ENCODE results near the gene PNPLA1. TPM values are rescaled to one million over a fixed set of nuclear protein-coding genes. Genes with fewer than 3 reads are reported as not detected.

The PNPLA1 gene
- total RNA-seq, 1 experiment from 2014 or later, result 0.10 TPM

- H3K4me1 ChIP-seq (ENCODE audit: control insufficient read depth in 1 of 2, insufficient read depth in 2 of 2, low read length in 2 of 2), result peaks cover 0 to 10% of the 10 kb centered on the region in 2 experiments; a peak in 1 of 4 replicates
- intact Hi-C loops (cut with micrococcal nuclease), result no loop called here
- H3K4me3 ChIP-seq (replicated peaks in 1 of 2; ENCODE audit: low read depth in 1 of 2, low read length in 2 of 2), result no peak overlapping the region
- DNase-seq (ENCODE audit: low read depth, low spot score) (no peak), ATAC-seq (no peak)
- H3K79me2 ChIP-seq (ENCODE audit: insufficient read depth, low read length), result no peaks in the 10 kb centered on the region
- peaks cover 0 to 5% of the 10 kb centered on the region in 2 experiments; a peak in 1 of 4 replicates for H3K9me3 ChIP-seq (ENCODE audit: control insufficient read depth in 1 of 2, insufficient read depth in 1 of 2, low read depth in 1 of 2, low read length in 2 of 2)
- ChIA-PET CTCF (interaction anchor here (1.7 kb wide), 1 partner anchor 9 kb away, joined by 6 read pairs; no protein-coding TSS in a partner anchor), RAD21 (ENCODE audit: low non-redundant PET in 1 of 2, low total read pairs in 2 of 2, uncharacterized antibody in 2 of 2, unreplicated experiment in 2 of 2) (no interaction called here), POLR2A (no interaction called here)
- no TSS peak for BruUV-seq (replicated peaks)
- H3K36me3 ChIP-seq (ENCODE audit: control insufficient read depth in 1 of 2, insufficient read depth in 2 of 2, low read length in 2 of 2), result no peaks in the 10 kb centered on the region
- H2AFZ ChIP-seq (ENCODE audit: low read depth, low read length, poor library complexity, severe bottlenecking), result no peak overlapping the region
- H4K20me1 ChIP-seq (ENCODE audit: insufficient read depth), result no peaks in the 10 kb centered on the region
- no peaks in the 10 kb centered on the region for H3K9me2 ChIP-seq (ENCODE audit: insufficient read depth)
- no peak overlapping the region for H3K27ac ChIP-seq (ENCODE audit: low read depth, low read length)
- no peak overlapping the region for H3K4me2 ChIP-seq (ENCODE audit: low read length)
- H3K27me3 ChIP-seq (ENCODE audit: insufficient read depth, low read length), result no peaks in the 10 kb centered on the region
- H3K9ac ChIP-seq (ENCODE audit: low read length), result no peak overlapping the region
- no peak for TF ChIP-seq ELF1 (IDR thresholded peaks at IDR 0.05; ENCODE audit: borderline replicate concordance, low read depth)
- TF ChIP-seq, protein P1, sequence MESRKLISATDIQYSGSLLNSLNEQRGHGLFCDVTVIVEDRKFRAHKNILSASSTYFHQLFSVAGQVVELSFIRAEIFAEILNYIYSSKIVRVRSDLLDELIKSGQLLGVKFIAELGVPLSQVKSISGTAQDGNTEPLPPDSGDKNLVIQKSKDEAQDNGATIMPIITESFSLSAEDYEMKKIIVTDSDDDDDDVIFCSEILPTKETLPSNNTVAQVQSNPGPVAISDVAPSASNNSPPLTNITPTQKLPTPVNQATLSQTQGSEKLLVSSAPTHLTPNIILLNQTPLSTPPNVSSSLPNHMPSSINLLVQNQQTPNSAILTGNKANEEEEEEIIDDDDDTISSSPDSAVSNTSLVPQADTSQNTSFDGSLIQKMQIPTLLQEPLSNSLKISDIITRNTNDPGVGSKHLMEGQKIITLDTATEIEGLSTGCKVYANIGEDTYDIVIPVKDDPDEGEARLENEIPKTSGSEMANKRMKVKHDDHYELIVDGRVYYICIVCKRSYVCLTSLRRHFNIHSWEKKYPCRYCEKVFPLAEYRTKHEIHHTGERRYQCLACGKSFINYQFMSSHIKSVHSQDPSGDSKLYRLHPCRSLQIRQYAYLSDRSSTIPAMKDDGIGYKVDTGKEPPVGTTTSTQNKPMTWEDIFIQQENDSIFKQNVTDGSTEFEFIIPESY (IDR thresholded peaks at IDR 0.05; ENCODE audit: extremely low read depth, insufficient replicate concordance, low read length), result no peak
- TF ChIP-seq, protein P2, sequence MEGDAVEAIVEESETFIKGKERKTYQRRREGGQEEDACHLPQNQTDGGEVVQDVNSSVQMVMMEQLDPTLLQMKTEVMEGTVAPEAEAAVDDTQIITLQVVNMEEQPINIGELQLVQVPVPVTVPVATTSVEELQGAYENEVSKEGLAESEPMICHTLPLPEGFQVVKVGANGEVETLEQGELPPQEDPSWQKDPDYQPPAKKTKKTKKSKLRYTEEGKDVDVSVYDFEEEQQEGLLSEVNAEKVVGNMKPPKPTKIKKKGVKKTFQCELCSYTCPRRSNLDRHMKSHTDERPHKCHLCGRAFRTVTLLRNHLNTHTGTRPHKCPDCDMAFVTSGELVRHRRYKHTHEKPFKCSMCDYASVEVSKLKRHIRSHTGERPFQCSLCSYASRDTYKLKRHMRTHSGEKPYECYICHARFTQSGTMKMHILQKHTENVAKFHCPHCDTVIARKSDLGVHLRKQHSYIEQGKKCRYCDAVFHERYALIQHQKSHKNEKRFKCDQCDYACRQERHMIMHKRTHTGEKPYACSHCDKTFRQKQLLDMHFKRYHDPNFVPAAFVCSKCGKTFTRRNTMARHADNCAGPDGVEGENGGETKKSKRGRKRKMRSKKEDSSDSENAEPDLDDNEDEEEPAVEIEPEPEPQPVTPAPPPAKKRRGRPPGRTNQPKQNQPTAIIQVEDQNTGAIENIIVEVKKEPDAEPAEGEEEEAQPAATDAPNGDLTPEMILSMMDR (IDR thresholded peaks at IDR 0.05 in 2 of 3, conservative IDR thresholded peaks at IDR 0.05 in 1 of 3; ENCODE audit: borderline replicate concordance in 1 of 3, insufficient read depth in 1 of 3, low read depth in 2 of 3, low read length in 2 of 3), result no peak
- no peak for TF ChIP-seq TCF7L2 (IDR thresholded peaks at IDR 0.05; ENCODE audit: borderline replicate concordance, extremely low read depth, insufficient read depth, insufficient read length)
- no peak for TF ChIP-seq CBX3 (IDR thresholded peaks at IDR 0.05; ENCODE audit: low read depth)
- no peak for TF ChIP-seq FOSL1 (IDR thresholded peaks at IDR 0.05; ENCODE audit: low read depth)
- no peak for TF ChIP-seq CEBPB (IDR thresholded peaks at IDR 0.05; ENCODE audit: low read depth)
- no peak for TF ChIP-seq SP1 (IDR thresholded peaks at IDR 0.05; ENCODE audit: low read depth)
- TF ChIP-seq, protein P3, sequence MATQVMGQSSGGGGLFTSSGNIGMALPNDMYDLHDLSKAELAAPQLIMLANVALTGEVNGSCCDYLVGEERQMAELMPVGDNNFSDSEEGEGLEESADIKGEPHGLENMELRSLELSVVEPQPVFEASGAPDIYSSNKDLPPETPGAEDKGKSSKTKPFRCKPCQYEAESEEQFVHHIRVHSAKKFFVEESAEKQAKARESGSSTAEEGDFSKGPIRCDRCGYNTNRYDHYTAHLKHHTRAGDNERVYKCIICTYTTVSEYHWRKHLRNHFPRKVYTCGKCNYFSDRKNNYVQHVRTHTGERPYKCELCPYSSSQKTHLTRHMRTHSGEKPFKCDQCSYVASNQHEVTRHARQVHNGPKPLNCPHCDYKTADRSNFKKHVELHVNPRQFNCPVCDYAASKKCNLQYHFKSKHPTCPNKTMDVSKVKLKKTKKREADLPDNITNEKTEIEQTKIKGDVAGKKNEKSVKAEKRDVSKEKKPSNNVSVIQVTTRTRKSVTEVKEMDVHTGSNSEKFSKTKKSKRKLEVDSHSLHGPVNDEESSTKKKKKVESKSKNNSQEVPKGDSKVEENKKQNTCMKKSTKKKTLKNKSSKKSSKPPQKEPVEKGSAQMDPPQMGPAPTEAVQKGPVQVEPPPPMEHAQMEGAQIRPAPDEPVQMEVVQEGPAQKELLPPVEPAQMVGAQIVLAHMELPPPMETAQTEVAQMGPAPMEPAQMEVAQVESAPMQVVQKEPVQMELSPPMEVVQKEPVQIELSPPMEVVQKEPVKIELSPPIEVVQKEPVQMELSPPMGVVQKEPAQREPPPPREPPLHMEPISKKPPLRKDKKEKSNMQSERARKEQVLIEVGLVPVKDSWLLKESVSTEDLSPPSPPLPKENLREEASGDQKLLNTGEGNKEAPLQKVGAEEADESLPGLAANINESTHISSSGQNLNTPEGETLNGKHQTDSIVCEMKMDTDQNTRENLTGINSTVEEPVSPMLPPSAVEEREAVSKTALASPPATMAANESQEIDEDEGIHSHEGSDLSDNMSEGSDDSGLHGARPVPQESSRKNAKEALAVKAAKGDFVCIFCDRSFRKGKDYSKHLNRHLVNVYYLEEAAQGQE (IDR thresholded peaks at IDR 0.05; ENCODE audit: low read depth), result no peak
- TF ChIP-seq YY1 (IDR thresholded peaks at IDR 0.05; ENCODE audit: extremely low read depth, insufficient replicate concordance, low read depth, low read length), result no peak
- TF ChIP-seq SIN3A (IDR thresholded peaks at IDR 0.05; ENCODE audit: low read depth), result no peak
- no peak for TF ChIP-seq POLR2A (IDR thresholded peaks at IDR 0.05; ENCODE audit: borderline replicate concordance, extremely low read depth, insufficient read depth, insufficient read length)
- TF ChIP-seq MAX (IDR thresholded peaks at IDR 0.05), result no peak
- TF ChIP-seq JUND (IDR thresholded peaks at IDR 0.05), result no peak
- TF ChIP-seq EGR1 (IDR thresholded peaks at IDR 0.05; ENCODE audit: low read depth), result no peak
- TF ChIP-seq SRF (IDR thresholded peaks at IDR 0.05; ENCODE audit: low read depth), result no peak
- TF ChIP-seq POLR2AphosphoS5 (IDR thresholded peaks at IDR 0.05; ENCODE audit: low read depth, low read length), result no peak
Measured at GRCh38 chr6:36350082-36350481, 80.2 kb downstream of the PNPLA1 start.

Measured in HCT116 (cell line).